Stomach (tissue), 4 donors: ENCODE data around the gene RCOR3.

ENCODE experiments used
- POLR2A ChIP-seq, 4 donors: fragments of 450-650 bp; IDR thresholded peaks; one replicate each; pipeline ENCODE4 v1.6.1; 2016; ENCODE audit warnings: antibody characterized with exemption in 4 of 4, control low read depth in 2 of 4, mild to moderate bottlenecking in 1 of 4, moderate library complexity in 1 of 4
- POLR2AphosphoS5 ChIP-seq, 3 donors: sonication (generic); formaldehyde crosslinking; IDR thresholded peaks; one replicate each; pipeline ENCODE4 v1.6.1; 2016; ENCODE audit warnings: antibody characterized with exemption in 3 of 3
- TF ChIP-seq, protein P1 (sequence below), 7 experiments: fragments of 450-650 bp in 4 of 7; fragments of 200-600 bp in 3 of 7; sonication (generic) in 3 of 7; IDR thresholded peaks; one replicate each; pipeline ENCODE4 v1.5.1; 2016 to 2019; ENCODE audit warnings: antibody characterized with exemption in 7 of 7, control low read depth in 2 of 7, mild to moderate bottlenecking in 1 of 7

DNA sequence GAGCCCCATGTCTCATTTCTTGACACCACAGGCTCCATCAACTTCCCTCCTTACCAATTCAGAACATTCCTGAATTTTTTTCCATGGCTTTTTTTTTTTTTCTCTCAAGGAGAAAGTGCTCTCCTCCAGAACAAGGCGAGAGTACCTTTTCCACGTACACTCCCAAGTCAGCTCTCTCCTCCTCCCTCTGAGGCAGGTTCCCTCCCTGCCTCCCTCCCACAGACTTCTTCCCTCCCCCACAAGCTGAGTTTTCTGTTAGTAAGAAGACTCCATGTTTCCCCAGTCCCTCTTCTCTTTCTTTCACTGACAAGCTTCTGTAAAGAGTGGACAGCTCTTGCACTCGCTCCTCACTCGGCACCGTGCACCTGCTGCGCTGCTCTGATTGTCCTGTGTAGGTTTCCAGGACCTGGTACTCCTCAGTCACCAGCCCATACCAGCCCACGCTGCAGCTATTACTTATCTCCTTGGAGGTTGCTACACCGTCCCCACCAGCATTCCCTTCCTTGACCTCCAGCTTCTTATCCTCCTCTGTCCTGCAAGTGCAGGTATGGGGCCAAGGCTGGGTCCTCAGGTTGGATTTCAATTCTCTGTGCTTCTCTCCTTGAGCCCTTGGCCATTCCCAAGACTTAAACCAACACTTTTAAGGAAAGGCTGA is 71.2 kb downstream of the RCOR3 start:
- TF ChIP-seq POLR2AphosphoS5 (IDR thresholded peaks at IDR 0.05) = no peak
- no peak for TF ChIP-seq POLR2A (IDR thresholded peaks at IDR 0.05)
- TF ChIP-seq, protein P1, sequence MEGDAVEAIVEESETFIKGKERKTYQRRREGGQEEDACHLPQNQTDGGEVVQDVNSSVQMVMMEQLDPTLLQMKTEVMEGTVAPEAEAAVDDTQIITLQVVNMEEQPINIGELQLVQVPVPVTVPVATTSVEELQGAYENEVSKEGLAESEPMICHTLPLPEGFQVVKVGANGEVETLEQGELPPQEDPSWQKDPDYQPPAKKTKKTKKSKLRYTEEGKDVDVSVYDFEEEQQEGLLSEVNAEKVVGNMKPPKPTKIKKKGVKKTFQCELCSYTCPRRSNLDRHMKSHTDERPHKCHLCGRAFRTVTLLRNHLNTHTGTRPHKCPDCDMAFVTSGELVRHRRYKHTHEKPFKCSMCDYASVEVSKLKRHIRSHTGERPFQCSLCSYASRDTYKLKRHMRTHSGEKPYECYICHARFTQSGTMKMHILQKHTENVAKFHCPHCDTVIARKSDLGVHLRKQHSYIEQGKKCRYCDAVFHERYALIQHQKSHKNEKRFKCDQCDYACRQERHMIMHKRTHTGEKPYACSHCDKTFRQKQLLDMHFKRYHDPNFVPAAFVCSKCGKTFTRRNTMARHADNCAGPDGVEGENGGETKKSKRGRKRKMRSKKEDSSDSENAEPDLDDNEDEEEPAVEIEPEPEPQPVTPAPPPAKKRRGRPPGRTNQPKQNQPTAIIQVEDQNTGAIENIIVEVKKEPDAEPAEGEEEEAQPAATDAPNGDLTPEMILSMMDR (IDR thresholded peaks at IDR 0.05) = no peak
